Nephron (organoid): ENCODE data around the gene YWHAH.

Source experiments
- H3K27ac Mint-ChIP-seq, 3 experiments: 2 replicates each; pipeline ENCODE4 v1.8.0; 2020; ENCODE audit warnings: mixed read lengths in 3 of 3, mild to moderate bottlenecking in 2 of 3, moderate library complexity in 1 of 3
- H3K27me3 Mint-ChIP-seq: 2 replicates; pipeline ENCODE4 v1.8.0; 2021; ENCODE audit warnings: low read depth, mild to moderate bottlenecking, moderate library complexity, mixed read lengths
- H3K36me3 Mint-ChIP-seq: 2 replicates; pipeline ENCODE4 v1.8.0; 2020; ENCODE audit warnings: low read depth, mixed read lengths
- H3K4me1 Mint-ChIP-seq: 2 replicates; pipeline ENCODE4 v1.8.0; 2020; ENCODE audit warnings: mixed read lengths
- H3K4me3 Mint-ChIP-seq, 3 experiments: 2 replicates each; pipeline ENCODE4 v1.8.0; 2020; ENCODE audit warnings: mild to moderate bottlenecking in 3 of 3, mixed read lengths in 3 of 3, moderate library complexity in 2 of 3
- H3K9me3 Mint-ChIP-seq: 2 replicates; pipeline ENCODE4 v1.8.0; 2020; ENCODE audit warnings: mixed read lengths
- TF ChIP-seq, protein P1 (sequence below), 3 experiments: fragments of 200-600 bp; sonication (generic); IDR thresholded peaks; one replicate each; pipeline ENCODE4 v1.5.0; 2021; ENCODE audit warnings: antibody characterized with exemption in 3 of 3; ENCODE audit not compliant: unreplicated experiment in 3 of 3

Gene YWHAH

DNA sequence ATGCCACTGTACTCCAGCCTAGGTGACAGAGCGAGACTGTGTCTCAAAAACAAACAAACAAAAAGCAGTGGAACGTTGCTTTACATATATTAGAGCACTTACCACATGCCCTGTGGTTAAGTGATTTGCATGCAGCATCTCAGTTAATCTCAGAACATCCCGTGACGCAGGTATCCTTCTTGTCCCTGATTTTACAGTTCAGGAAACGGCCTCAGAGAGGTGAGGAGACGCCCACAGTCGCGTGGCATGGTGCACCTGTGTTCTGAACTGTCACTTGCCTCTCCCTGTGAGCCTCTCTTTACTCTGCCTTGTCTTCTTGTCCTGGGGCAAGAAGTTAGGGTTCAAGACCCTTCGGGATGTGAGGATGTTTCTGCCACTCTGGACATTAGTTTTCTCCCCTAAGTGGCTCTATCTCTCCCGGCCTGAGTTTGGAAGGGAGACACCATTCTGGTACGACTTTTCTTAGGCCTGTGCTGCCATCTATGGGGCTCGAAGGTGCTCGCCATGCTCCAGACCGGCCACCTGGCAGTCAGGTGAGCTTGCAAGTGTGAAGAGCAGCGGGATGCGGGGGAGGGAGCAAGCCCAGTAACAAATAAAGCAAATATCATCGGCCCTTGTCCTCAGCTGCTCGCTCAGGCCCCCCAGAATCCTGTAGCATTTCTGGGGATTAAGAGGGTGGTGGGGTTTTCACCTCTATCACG, 25.6 kb downstream of the YWHAH start:
- Mint-ChIP-seq H3K27ac (no peak overlapping the region), H3K4me3 (peak overlapping the region; percentile 80 to 82 (median 80)), H3K36me3 (no peaks in the 10 kb centered on the region), H3K4me1 (peaks cover 5% of the 10 kb centered on the region), H3K9me3 (no peaks in the 10 kb centered on the region), H3K27me3 (peaks cover 10% of the 10 kb centered on the region)
- TF ChIP-seq, protein P1, sequence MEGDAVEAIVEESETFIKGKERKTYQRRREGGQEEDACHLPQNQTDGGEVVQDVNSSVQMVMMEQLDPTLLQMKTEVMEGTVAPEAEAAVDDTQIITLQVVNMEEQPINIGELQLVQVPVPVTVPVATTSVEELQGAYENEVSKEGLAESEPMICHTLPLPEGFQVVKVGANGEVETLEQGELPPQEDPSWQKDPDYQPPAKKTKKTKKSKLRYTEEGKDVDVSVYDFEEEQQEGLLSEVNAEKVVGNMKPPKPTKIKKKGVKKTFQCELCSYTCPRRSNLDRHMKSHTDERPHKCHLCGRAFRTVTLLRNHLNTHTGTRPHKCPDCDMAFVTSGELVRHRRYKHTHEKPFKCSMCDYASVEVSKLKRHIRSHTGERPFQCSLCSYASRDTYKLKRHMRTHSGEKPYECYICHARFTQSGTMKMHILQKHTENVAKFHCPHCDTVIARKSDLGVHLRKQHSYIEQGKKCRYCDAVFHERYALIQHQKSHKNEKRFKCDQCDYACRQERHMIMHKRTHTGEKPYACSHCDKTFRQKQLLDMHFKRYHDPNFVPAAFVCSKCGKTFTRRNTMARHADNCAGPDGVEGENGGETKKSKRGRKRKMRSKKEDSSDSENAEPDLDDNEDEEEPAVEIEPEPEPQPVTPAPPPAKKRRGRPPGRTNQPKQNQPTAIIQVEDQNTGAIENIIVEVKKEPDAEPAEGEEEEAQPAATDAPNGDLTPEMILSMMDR (IDR thresholded peaks at IDR 0.05; ENCODE audit: unreplicated experiment in 3 of 3) = peak; percentile 29 to 46 (median 33)

DNA sequence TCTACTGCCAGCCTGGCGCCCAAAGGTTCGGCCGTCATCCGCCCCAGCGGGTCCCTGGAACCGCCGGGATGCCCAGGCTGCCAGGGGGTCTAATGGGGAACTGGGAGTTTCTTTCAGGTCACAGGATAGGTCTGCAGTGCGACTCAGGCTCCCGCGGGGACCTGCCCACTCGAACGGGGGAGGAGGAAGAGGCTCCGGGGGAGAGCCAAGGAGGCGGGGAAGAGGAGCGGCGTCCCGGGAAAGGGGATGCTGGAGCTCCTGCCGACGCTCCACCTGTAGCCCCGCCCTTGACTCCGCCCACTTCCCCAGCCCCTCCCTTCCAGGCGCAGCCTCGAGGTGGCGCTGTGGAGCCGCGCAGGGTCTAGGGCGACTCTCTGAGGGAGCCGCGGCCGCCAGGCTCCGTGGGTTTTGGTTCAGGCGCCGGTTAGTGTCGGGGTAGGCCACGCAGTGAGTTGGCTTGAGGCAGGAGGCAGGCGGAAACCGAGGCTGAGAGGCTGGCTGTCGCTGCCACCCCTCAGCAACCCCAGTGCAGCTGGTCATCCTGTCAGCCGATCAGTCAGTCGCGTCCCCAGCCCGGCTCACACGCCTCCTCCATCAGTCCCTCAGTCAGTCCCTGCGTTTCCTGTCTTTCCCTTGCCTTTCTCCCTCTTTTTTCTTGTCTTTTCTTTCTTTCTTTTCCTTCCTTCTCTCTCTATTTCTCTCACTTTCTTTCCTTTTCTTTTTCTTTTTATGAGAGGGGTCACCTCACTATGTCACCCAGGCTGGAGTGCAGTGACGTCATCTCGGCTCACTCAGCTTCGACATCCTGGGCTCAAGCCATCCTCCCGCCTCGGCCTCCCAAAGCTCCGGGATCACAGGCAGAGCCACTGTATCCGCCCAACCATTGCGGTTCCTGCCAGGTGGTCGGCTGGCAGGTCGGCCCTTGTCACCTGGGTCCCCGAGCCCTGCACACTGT, 26.4 kb downstream of the YWHAH start:
- Mint-ChIP-seq H3K9me3 (no peaks in the 10 kb centered on the region), H3K4me1 (peaks cover 5% of the 10 kb centered on the region), H3K27ac (no peak overlapping the region), H3K27me3 (peaks cover 10% of the 10 kb centered on the region), H3K4me3 (peak overlapping the region; percentile 80 to 82 (median 80)), H3K36me3 (no peaks in the 10 kb centered on the region)
- TF ChIP-seq, protein P1 (IDR thresholded peaks at IDR 0.05; ENCODE audit: unreplicated experiment in 3 of 3) = peak; percentile 81 to 89 (median 88)

- H3K27me3 Mint-ChIP-seq = peaks cover 10% of the 10 kb centered on the region
- peak overlapping the region in 1 of 3 experiments; percentile 26 for H3K4me3 Mint-ChIP-seq
- H3K4me1 Mint-ChIP-seq = peaks cover 5% of the 10 kb centered on the region
- H3K36me3 Mint-ChIP-seq = no peaks in the 10 kb centered on the region
- no peaks in the 10 kb centered on the region for H3K9me3 Mint-ChIP-seq
- TF ChIP-seq, protein P1 (IDR thresholded peaks at IDR 0.05; ENCODE audit: unreplicated experiment in 3 of 3) = no peak
- H3K27ac Mint-ChIP-seq = no peak overlapping the region
Observed at GRCh38 chr22:31972180-31972579, 27.8 kb downstream of the YWHAH start.

GRCh38 chr22:31973739-31974138, 29.4 kb downstream of the YWHAH start:
- Mint-ChIP-seq H3K9me3 (no peaks in the 10 kb centered on the region), H3K4me1 (peaks cover 5% of the 10 kb centered on the region), H3K27me3 (peaks cover 7% of the 10 kb centered on the region), H3K4me3 (no peak overlapping the region), H3K36me3 (no peaks in the 10 kb centered on the region), H3K27ac (no peak overlapping the region)
- TF ChIP-seq, protein P1 (IDR thresholded peaks at IDR 0.05; ENCODE audit: unreplicated experiment in 3 of 3) = no peak

- no peaks in the 10 kb centered on the region for H3K4me1 Mint-ChIP-seq
- peak overlapping the region in 2 of 3 experiments; percentile 10 to 18 for H3K27ac Mint-ChIP-seq
- H3K9me3 Mint-ChIP-seq = no peaks in the 10 kb centered on the region
- no peak overlapping the region for H3K4me3 Mint-ChIP-seq
- no peaks in the 10 kb centered on the region for H3K36me3 Mint-ChIP-seq
- TF ChIP-seq, protein P1 (IDR thresholded peaks at IDR 0.05; ENCODE audit: unreplicated experiment in 3 of 3) = peak; percentile 47 to 69 (median 65)
- peaks cover 7% of the 10 kb centered on the region for H3K27me3 Mint-ChIP-seq
Observed at GRCh38 chr22:31977141-31977841, 33.0 kb downstream of the YWHAH start.
